GM12878 (cell line): ENCODE results near the gene RACGAP1.

Experiments
- CTCF ChIP-seq, 3 experiments: IDR thresholded peaks in 2 of 3; conservative IDR thresholded peaks in 1 of 3; 2 replicates each; pipeline ENCODE4 v1.5.1; 2011; ENCODE audit warnings: low read depth in 3 of 3, low read length in 3 of 3, mild to moderate bottlenecking in 3 of 3, control low read depth in 2 of 3, moderate library complexity in 2 of 3, inconsistent platforms in 1 of 3, mixed read lengths in 1 of 3; ENCODE audit not compliant: control insufficient read depth in 2 of 3, insufficient read depth in 1 of 3; ENCODE audit errors: extremely low read depth in 1 of 3
- CUX1 ChIP-seq: IDR thresholded peaks from 2 replicates; pipeline ENCODE4 v1.6.1; 2012; ENCODE audit warnings: improper control_type of control experiment, low read depth, low read length; ENCODE audit not compliant: insufficient replicate concordance
- ESRRA ChIP-seq: IDR thresholded peaks from 2 replicates; pipeline ENCODE4 v1.6.1; 2012; ENCODE audit warnings: mild to moderate bottlenecking, low read length, improper control_type of control experiment
- MTA2 ChIP-seq: fragments of 450-650 bp; IDR thresholded peaks from 2 replicates; pipeline ENCODE4 v1.6.1; 2016; ENCODE audit warnings: low read depth, mild to moderate bottlenecking, moderate library complexity
- MTA3 ChIP-seq: IDR thresholded peaks from 2 replicates; pipeline ENCODE4 v1.6.1; 2012; ENCODE audit warnings: low read length, inconsistent platforms, borderline replicate concordance
- NBN ChIP-seq: fragments of 450-650 bp; IDR thresholded peaks from 2 replicates; pipeline ENCODE4 v1.6.1; 2016
- ZBTB33 ChIP-seq: fragments of 450-650 bp; IDR thresholded peaks from 2 replicates; pipeline ENCODE4 v1.6.1; 2017; ENCODE audit warnings: mild to moderate bottlenecking

GRCh38 chr12:49980501-49981349, 44.6 kb downstream of the RACGAP1 start:
- TF ChIP-seq MTA3 = no peak
- no peak for TF ChIP-seq CUX1
- no peak for TF ChIP-seq ESRRA
- TF ChIP-seq CTCF (IDR thresholded peaks at IDR 0.05 in 2 of 3, conservative IDR thresholded peaks at IDR 0.05 in 1 of 3; ENCODE audit: control insufficient read depth in 2 of 3, extremely low read depth in 1 of 3, insufficient read depth in 1 of 3, low read depth in 3 of 3, low read length in 3 of 3) = no peak
- TF ChIP-seq MTA2 = no peak
- TF ChIP-seq NBN = no peak
- TF ChIP-seq ZBTB33 = no peak
